WI38 (cell line): ENCODE results near the gene SNAP23.

Experiments
- H3K4me3 ChIP-seq: 2 replicates; pipeline ENCODE4 v1.5.1; 2011; ENCODE audit warnings: low read depth, mild to moderate bottlenecking, control low read depth, low read length
- TF ChIP-seq, protein P1 (sequence below): IDR thresholded peaks from 2 replicates; pipeline ENCODE4 v1.5.1; 2012; ENCODE audit warnings: low read depth, mild to moderate bottlenecking, control low read depth, low read length

Gene SNAP23

DNA sequence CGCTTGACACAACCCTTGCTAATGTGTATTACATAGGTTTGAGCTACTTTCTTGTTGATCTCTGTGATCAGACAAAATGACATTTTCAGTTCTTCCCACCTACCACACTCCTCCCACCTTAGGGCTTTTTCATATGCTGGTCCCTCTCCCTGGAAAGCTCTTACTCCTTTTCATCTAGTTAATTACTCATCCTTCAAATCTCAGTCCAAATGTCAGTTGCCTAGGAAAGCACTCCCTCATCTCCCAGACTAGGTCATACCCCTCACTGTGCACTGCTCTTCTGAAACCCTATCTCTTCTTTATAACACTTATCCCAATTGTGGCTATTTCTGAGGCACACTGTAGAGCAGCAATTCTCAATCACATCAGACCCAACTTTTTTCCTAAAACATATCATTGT, 11.8 kb upstream of the SNAP23 start:
- TF ChIP-seq, protein P1, sequence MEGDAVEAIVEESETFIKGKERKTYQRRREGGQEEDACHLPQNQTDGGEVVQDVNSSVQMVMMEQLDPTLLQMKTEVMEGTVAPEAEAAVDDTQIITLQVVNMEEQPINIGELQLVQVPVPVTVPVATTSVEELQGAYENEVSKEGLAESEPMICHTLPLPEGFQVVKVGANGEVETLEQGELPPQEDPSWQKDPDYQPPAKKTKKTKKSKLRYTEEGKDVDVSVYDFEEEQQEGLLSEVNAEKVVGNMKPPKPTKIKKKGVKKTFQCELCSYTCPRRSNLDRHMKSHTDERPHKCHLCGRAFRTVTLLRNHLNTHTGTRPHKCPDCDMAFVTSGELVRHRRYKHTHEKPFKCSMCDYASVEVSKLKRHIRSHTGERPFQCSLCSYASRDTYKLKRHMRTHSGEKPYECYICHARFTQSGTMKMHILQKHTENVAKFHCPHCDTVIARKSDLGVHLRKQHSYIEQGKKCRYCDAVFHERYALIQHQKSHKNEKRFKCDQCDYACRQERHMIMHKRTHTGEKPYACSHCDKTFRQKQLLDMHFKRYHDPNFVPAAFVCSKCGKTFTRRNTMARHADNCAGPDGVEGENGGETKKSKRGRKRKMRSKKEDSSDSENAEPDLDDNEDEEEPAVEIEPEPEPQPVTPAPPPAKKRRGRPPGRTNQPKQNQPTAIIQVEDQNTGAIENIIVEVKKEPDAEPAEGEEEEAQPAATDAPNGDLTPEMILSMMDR: no peak
- no peak overlapping the region for H3K4me3 ChIP-seq

DNA sequence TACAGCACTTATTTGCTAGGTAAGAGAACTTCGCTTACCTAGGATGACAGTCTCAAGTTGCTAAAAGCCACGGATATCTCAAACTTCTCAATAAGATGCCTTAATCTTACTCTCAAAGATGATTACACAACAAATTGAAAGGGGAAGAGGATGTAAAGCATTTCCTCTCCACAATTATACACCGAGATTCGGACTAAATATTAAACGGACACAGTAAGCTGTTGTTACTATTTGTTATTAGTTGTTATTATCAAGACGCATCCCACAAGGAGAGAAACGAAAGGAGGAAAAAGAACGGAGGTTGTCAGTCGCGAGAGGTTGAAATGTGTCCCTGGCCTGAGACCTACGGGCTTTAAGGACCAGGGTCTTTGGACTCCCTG, 5.2 kb upstream of the SNAP23 start:
- TF ChIP-seq, protein P1: no peak
- peak overlapping the region; percentile 100 for H3K4me3 ChIP-seq

DNA sequence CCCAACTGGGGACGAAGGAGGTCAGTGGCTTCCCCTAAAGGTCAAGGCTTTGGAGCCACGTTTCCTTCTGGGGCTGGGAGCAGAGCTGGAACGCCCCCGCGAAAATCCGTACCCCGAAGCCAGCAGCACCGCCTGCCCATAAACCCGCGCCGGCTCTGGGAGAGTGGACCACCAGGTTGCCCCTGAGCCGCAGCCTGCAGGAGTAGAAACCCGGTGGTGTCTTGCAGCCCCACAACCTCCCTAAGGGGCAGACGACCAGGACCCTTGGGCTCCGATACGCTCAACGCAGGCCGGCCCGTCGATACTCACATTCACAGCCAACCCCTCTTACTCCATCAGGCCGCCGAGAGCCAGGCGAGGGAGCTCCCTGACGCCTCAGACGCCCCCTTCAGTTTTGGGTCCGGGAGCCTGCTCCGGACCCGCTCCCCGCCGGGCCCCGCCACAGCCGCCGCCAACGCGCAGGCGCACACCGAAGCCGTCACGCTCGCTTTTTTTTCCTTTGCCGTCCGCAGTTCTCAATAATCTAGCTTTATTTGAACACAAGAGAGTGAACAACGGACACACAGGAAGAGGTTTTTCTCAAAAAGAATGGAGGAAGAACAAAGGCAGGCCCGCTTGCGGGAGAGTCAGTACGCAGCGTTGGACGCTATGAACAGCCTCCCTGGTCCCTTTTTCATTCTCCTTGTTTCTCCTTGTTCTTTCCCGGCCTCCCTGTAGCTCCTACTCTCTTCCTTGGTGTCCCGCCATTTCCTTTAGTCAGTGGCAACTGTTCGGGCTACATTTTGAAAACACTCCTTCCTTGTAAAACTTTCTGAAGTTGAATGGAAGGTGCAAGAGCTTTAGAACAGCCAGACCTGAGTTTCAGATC, 4.5 kb upstream of the SNAP23 start, which contains the start of gene ZNF106:
Gene ZNF106 (minus strand): TSS at position 471 of the 868 bp plus-strand sequence. CDS start 18,852 bp downstream, outside the sequence.
- peak within 1 kb of the TSS; percentile 100 for H3K4me3 ChIP-seq
- TF ChIP-seq, protein P1: no peak

DNA sequence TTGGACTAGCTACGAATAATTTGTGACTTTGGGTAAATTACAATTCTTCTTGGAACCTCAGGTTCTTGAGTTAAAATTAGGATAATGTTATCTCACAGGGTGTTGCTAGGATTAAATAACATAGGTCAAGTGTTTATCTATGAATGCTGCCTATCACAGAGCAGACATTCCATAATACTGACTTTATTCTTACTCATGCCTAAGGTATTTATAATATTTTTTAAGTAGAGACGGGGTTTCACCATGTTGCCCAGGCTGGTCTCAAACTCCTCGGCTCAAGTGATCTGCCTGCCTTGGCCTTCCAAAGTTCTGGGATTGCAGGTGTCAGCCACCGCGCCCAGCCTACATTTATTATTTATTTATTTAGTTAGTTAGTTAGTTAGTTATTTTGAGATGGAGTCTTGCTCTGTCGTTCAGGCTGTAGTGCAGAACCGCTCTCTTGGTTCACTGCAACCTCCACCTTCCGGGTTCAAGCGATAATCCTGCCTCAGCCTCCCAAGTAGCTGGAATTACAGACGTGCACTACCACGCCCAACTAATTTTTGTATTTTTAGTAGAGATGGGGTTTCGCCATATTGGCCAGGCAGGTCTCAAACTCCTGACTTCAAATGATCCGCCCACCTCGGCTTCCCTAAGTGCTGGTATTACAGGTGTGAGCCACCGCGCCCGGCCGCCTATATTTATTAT, 3.8 kb upstream of the SNAP23 start:
- TF ChIP-seq, protein P1: no peak
- peak overlapping the region; percentile 100 for H3K4me3 ChIP-seq

DNA sequence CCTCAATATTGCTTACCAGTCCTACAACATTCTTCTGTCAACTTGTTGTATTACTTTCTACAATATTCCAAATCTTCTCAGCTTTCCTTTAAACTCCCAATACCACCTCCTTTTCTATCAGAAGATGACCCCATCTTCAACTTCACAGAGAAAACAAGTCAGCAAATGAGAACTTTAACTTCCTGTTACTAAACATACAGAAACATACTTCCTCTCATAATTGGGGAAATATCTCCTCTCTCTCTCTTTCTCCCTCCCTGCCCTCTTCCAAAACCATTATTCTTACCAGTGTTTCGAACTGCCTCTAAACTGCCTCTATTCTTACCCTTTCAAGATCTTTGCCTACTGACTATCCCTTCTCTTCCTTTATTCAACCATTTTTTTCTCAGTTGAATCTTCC, 1.8 kb upstream of the SNAP23 start:
- no peak overlapping the region for H3K4me3 ChIP-seq
- TF ChIP-seq, protein P1: no peak

DNA sequence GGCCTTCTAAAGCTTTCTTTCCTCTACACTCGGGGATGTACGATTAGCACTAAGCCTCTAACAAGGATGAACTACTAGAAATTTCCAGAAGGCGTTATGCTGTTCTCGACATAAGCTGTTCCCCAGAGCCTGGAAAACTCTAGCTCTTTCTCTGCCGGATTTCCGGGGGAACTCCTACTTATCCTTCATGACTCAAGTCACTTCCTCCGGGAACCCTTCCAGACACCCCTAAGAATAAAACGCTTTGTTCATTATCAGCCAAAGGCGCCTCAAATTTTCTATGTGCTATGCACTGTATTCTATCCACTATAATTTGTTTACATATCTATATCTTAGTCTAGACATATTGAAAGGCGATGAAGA, 455 bp upstream of the SNAP23 start:
- TF ChIP-seq, protein P1: no peak
- H3K4me3 ChIP-seq: peak overlapping the region; percentile 80
